H1 (cell line): ENCODE measurements around the gene EIF4E2.

Source experiments
- CBX5 ChIP-seq: fragments of 300-800, 300-1000 bp; sonication (generic); IDR thresholded peaks from 2 replicates; pipeline ENCODE4 v1.7.1; 2016; ENCODE audit warnings: antibody characterized with exemption, low read length, low read depth
- CHD1 ChIP-seq: IDR thresholded peaks from 2 replicates; pipeline ENCODE4 v1.6.1; 2012; ENCODE audit warnings: low read depth, low read length, improper control_type of control experiment
- CHD7 ChIP-seq: fragments of 300-600 bp; sonication (generic); IDR thresholded peaks from 2 replicates; pipeline ENCODE4 v1.7.1; 2012; ENCODE audit warnings: low read length, moderate library complexity, mild to moderate bottlenecking, inconsistent platforms; ENCODE audit not compliant: insufficient replicate concordance
- CTCF ChIP-seq, 3 experiments: IDR thresholded peaks; 1 replicate in 2 of 3; 2 replicates in 1 of 3; pipeline versions ENCODE4 v1.5.1 to v1.6.1; 2011; ENCODE audit warnings: low read length in 3 of 3, mild to moderate bottlenecking in 3 of 3, inconsistent platforms in 2 of 3, low read depth in 1 of 3, moderate library complexity in 1 of 3; ENCODE audit not compliant: insufficient read depth in 1 of 3; ENCODE audit errors: control extremely low read depth in 1 of 3
- EGR1 ChIP-seq: IDR thresholded peaks from 2 replicates; pipeline ENCODE4 v1.6.1; 2011; ENCODE audit warnings: low read depth, low read length, borderline replicate concordance
- GTF2F1 ChIP-seq: IDR thresholded peaks from 2 replicates; pipeline ENCODE4 v1.6.1; 2012; ENCODE audit warnings: low read depth, low read length, improper control_type of control experiment, borderline replicate concordance
- JUN ChIP-seq: IDR thresholded peaks from 2 replicates; pipeline ENCODE4 v1.6.1; 2011; ENCODE audit warnings: low read depth, mild to moderate bottlenecking, improper control_type of control experiment, low read length
- JUND ChIP-seq: IDR thresholded peaks from 2 replicates; pipeline ENCODE4 v1.6.1; 2011; ENCODE audit warnings: mild to moderate bottlenecking, improper control_type of control experiment, low read length
- KDM1A ChIP-seq: fragments of 200-600, 300-600 bp; sonication (generic); IDR thresholded peaks from 2 replicates; pipeline ENCODE4 v1.7.1; 2016; ENCODE audit warnings: mild to moderate bottlenecking, low read length, borderline replicate concordance
- KDM5A ChIP-seq: fragments of 200-600 bp; IDR thresholded peaks from 2 replicates; pipeline ENCODE4 v1.7.1; 2012; ENCODE audit warnings: mild to moderate bottlenecking, low read length, inconsistent platforms, mixed read lengths
- MAFK ChIP-seq: IDR thresholded peaks from 2 replicates; pipeline ENCODE4 v1.6.1; 2012; ENCODE audit warnings: low read depth, mild to moderate bottlenecking, improper control_type of control experiment, low read length
- SIN3A ChIP-seq, 2 experiments: IDR thresholded peaks in 1 of 2; conservative IDR thresholded peaks in 1 of 2; 2 replicates each; pipeline ENCODE4 v1.6.1; 2011 to 2012; ENCODE audit warnings: low read length in 2 of 2, improper control_type of control experiment in 1 of 2, low read depth in 1 of 2, mild to moderate bottlenecking in 1 of 2
- TCF12 ChIP-seq: IDR thresholded peaks from 2 replicates; pipeline ENCODE4 v1.6.1; 2011; ENCODE audit warnings: low read depth, mild to moderate bottlenecking, low read length
- YY1 ChIP-seq: IDR thresholded peaks from 2 replicates; pipeline ENCODE4 v1.6.1; 2011; ENCODE audit warnings: low read depth, mild to moderate bottlenecking, low read length

- no peak for TF ChIP-seq KDM1A
- no peak for TF ChIP-seq CTCF (IDR thresholded peaks at IDR 0.05; ENCODE audit: control extremely low read depth in 1 of 3, insufficient read depth in 1 of 3, low read depth in 1 of 3, low read length in 3 of 3)
- TF ChIP-seq EGR1, result no peak
- TF ChIP-seq TCF12, result no peak
- TF ChIP-seq JUN, result no peak
- TF ChIP-seq KDM5A, result no peak
- no peak for TF ChIP-seq CHD1
- no peak for TF ChIP-seq CBX5
- no peak for TF ChIP-seq SIN3A (conservative IDR thresholded peaks at IDR 0.05 in 1 of 2, IDR thresholded peaks at IDR 0.05 in 1 of 2; ENCODE audit: low read depth in 1 of 2, low read length in 2 of 2)
- no peak for TF ChIP-seq MAFK
- TF ChIP-seq JUND, result no peak
- no peak for TF ChIP-seq YY1
- TF ChIP-seq GTF2F1, result no peak
- no peak for TF ChIP-seq CHD7
These were observed 5.8 kb upstream of the EIF4E2 start for GRCh38 chr2:232544674-232545073.
